ENCODE results near the gene DIS3.

DIS3 gene

GRCh38 chr13:72805676-72806346 lies 24.1 kb upstream of the DIS3 start:
- Histone ChIP-seq H3K9me2 (replicated peaks; ENCODE audit: insufficient read depth, low read length) (no peaks in the 10 kb centered on the region), H3F3A (ENCODE audit: insufficient read depth, low read length) (no peaks in the 10 kb centered on the region), H3K9me3 (replicated peaks; ENCODE audit: insufficient read depth, low read length) (no peaks in the 10 kb centered on the region), H3K27me3 (replicated peaks; ENCODE audit: insufficient read depth, low read length) (no peaks in the 10 kb centered on the region), H3K4me1 (ENCODE audit: low read length) (no peaks in the 10 kb centered on the region), H3K27ac (ENCODE audit: low read length) (no peak overlapping the region), H3K79me2 (ENCODE audit: low read length) (no peaks in the 10 kb centered on the region), H3K4me2 (ENCODE audit: low read depth, low read length) (no peak overlapping the region), H3K4me3 (ENCODE audit: low read length) (no peak overlapping the region), H3K9ac (ENCODE audit: low read length) (no peak overlapping the region), H4K20me1 (ENCODE audit: insufficient read depth, low read length) (no peaks in the 10 kb centered on the region), H3K36me3 (replicated peaks; ENCODE audit: insufficient read depth, low read length) (no peaks in the 10 kb centered on the region), H2AFZ (ENCODE audit: low read length) (no peak overlapping the region)
- TF ChIP-seq CTCF (IDR thresholded peaks at IDR 0.05; ENCODE audit: low read length): no peak
- no peak for TF ChIP-seq EZH2phosphoT487 (IDR thresholded peaks at IDR 0.05; ENCODE audit: low read length)
- TF ChIP-seq EZH2 (optimal IDR thresholded peaks at IDR 0.05; ENCODE audit: low read depth, low read length): no peak
- DNase-seq: no peak

GRCh38 chr13:72804301-72804700 lies 22.6 kb upstream of the DIS3 start:
- H3K27me3 ChIP-seq (replicated peaks; ENCODE audit: insufficient read depth, low read length): no peaks in the 10 kb centered on the region
- no peaks in the 10 kb centered on the region for H3K36me3 ChIP-seq (replicated peaks; ENCODE audit: insufficient read depth, low read length)
- H3F3A ChIP-seq (ENCODE audit: insufficient read depth, low read length): no peaks in the 10 kb centered on the region
- H3K9me3 ChIP-seq (replicated peaks; ENCODE audit: insufficient read depth, low read length): no peaks in the 10 kb centered on the region
- H3K79me2 ChIP-seq (ENCODE audit: low read length): no peaks in the 10 kb centered on the region
- no peaks in the 10 kb centered on the region for H3K4me1 ChIP-seq (ENCODE audit: low read length)
- no peaks in the 10 kb centered on the region for H4K20me1 ChIP-seq (ENCODE audit: insufficient read depth, low read length)
- H3K9me2 ChIP-seq (replicated peaks; ENCODE audit: insufficient read depth, low read length): no peaks in the 10 kb centered on the region
- no peak overlapping the region for H3K27ac ChIP-seq (ENCODE audit: low read length)
- no peak for DNase-seq
- no peak overlapping the region for H3K4me2 ChIP-seq (ENCODE audit: low read depth, low read length)
- no peak overlapping the region for H3K4me3 ChIP-seq (ENCODE audit: low read length)
- no peak overlapping the region for H3K9ac ChIP-seq (ENCODE audit: low read length)
- TF ChIP-seq EZH2 (optimal IDR thresholded peaks at IDR 0.05; ENCODE audit: low read depth, low read length): no peak
- no peak for TF ChIP-seq EZH2phosphoT487 (IDR thresholded peaks at IDR 0.05; ENCODE audit: low read length)
- TF ChIP-seq CTCF (IDR thresholded peaks at IDR 0.05; ENCODE audit: low read length): no peak
- no peak overlapping the region for H2AFZ ChIP-seq (ENCODE audit: low read length)

- Histone ChIP-seq H4K20me1 (ENCODE audit: insufficient read depth, low read length) (no peaks in the 10 kb centered on the region), H3F3A (ENCODE audit: insufficient read depth, low read length) (no peaks in the 10 kb centered on the region), H3K4me2 (ENCODE audit: low read depth, low read length) (no peak overlapping the region), H3K27ac (ENCODE audit: low read length) (no peak overlapping the region), H3K27me3 (replicated peaks; ENCODE audit: insufficient read depth, low read length) (no peaks in the 10 kb centered on the region), H3K79me2 (ENCODE audit: low read length) (no peaks in the 10 kb centered on the region), H3K9me3 (replicated peaks; ENCODE audit: insufficient read depth, low read length) (no peaks in the 10 kb centered on the region), H2AFZ (ENCODE audit: low read length) (no peak overlapping the region), H3K4me1 (ENCODE audit: low read length) (no peaks in the 10 kb centered on the region), H3K9ac (ENCODE audit: low read length) (no peak overlapping the region), H3K4me3 (ENCODE audit: low read length) (no peak overlapping the region), H3K9me2 (replicated peaks; ENCODE audit: insufficient read depth, low read length) (no peaks in the 10 kb centered on the region), H3K36me3 (replicated peaks; ENCODE audit: insufficient read depth, low read length) (no peaks in the 10 kb centered on the region; the same call in 1 of the 2 replicates)
- DNase-seq: no peak
- TF ChIP-seq EZH2phosphoT487 (IDR thresholded peaks at IDR 0.05; ENCODE audit: low read length) (no peak), EZH2 (optimal IDR thresholded peaks at IDR 0.05; ENCODE audit: low read depth, low read length) (no peak), CTCF (IDR thresholded peaks at IDR 0.05; ENCODE audit: low read length) (no peak)
Measured at GRCh38 chr13:72798817-72799216, 17.1 kb upstream of the DIS3 start.
